GM23248 (cell line): ENCODE results near the gene KIAA1671.
"Not testable (repeated sequence)": the region's sequence is repeated elsewhere in the genome, so short reads cannot be mapped to it uniquely, and the experiment has no call there.

Experiments
- EZH2 ChIP-seq: fragments of 200-600 bp; sonication (generic); IDR thresholded peaks from 2 replicates; pipeline ENCODE4 v1.6.1; 2018; ENCODE audit warnings: antibody characterized with exemption, mild to moderate bottlenecking; ENCODE audit not compliant: insufficient read depth, poor library complexity, severe bottlenecking
- EZH2phosphoT487 ChIP-seq: fragments of 200-600 bp; sonication (generic); IDR thresholded peaks from 2 replicates; pipeline ENCODE4 v1.6.1; 2018; ENCODE audit warnings: antibody characterized with exemption, moderate library complexity, mild to moderate bottlenecking, low read depth; ENCODE audit not compliant: insufficient read depth

- TF ChIP-seq EZH2phosphoT487, EZH2: not testable (repeated sequence)
Measured at GRCh38 chr22:25233706-25234105, 281.2 kb downstream of the KIAA1671 start.
